Measurements from ENCODE around the gene SPINK14. TPM values are rescaled to one million over a fixed set of nuclear protein-coding genes. Genes with fewer than 3 reads are reported as not detected.

Gene SPINK14
- total RNA-seq, 1 experiment from 2014 or later, result not detected

DNA sequence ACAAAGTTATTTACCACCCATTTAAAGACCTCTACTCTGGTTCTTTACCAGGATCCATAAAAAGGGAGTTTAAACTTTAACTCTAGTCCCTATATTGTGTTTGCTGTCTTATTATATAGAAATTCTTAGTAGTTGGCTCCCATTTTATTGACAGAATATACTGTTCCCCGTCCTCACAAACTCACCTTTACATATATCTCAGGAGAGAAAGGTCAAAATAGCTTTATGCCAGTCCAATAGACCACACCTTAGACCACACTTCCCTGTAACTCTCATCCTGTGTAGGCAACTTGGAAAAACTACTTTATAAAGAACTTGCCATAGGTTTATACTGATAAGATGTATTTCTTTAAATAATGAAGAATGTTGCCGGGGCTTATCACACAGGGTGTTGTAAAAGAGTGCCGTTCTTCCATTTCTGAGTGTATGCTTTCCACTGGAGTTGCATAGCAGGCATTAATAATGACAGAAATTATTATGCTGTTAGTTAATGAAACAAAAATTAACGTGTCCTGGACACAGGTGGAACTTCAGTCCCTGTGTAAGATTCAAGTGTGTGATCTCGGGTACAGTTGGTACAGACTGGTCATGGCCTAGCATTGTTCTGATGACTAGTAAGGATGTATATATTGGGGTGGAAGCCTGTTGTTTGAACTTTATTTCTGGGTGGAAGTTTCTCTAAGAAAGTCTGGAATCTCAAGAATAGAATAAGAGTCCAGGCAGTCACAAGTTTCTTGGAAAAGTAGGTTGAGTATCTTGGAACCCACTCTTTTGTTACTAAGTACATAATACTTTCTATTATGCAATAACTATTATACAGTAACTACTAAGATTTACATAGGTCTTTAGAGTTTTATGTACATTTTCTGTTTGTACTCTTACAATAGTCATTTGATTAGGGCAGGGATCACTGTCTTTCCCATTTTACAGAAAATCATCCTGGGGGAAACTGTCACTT is 33.0 kb upstream of the SPINK14 start:
- POLR2A ChIA-PET (ENCODE audit: low non-redundant PET), result no interaction called here
- no peaks in the 10 kb centered on the region for H3K4me1 ChIP-seq (ENCODE audit: insufficient read depth, low read length, poor library complexity, severe bottlenecking)
- BruUV-seq (replicated peaks), result no TSS peak
- CTCF ChIA-PET, result no interaction called here
- no peak for DNase-seq (ENCODE audit: low spot score)
- H3K4me3 ChIP-seq (ENCODE audit: low read depth, low read length, poor library complexity, severe bottlenecking), result no peak overlapping the region
- no peaks in the 10 kb centered on the region for H3K36me3 ChIP-seq (ENCODE audit: insufficient read depth, low read length, poor library complexity, severe bottlenecking)
- intact Hi-C loops (cut with micrococcal nuclease; ENCODE audit: unreplicated experiment), result no loop called here
- TF ChIP-seq EZH2 (IDR thresholded peaks at IDR 0.05; ENCODE audit: borderline replicate concordance, low read depth, low read length, poor library complexity, severe bottlenecking), result no peak
- TF ChIP-seq, protein P1, sequence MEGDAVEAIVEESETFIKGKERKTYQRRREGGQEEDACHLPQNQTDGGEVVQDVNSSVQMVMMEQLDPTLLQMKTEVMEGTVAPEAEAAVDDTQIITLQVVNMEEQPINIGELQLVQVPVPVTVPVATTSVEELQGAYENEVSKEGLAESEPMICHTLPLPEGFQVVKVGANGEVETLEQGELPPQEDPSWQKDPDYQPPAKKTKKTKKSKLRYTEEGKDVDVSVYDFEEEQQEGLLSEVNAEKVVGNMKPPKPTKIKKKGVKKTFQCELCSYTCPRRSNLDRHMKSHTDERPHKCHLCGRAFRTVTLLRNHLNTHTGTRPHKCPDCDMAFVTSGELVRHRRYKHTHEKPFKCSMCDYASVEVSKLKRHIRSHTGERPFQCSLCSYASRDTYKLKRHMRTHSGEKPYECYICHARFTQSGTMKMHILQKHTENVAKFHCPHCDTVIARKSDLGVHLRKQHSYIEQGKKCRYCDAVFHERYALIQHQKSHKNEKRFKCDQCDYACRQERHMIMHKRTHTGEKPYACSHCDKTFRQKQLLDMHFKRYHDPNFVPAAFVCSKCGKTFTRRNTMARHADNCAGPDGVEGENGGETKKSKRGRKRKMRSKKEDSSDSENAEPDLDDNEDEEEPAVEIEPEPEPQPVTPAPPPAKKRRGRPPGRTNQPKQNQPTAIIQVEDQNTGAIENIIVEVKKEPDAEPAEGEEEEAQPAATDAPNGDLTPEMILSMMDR (conservative IDR thresholded peaks at IDR 0.05; ENCODE audit: low read depth, low read length), result no peak
- peaks cover 77% of the 10 kb centered on the region for H3K27me3 ChIP-seq (replicated peaks; ENCODE audit: insufficient read depth, low read depth, low read length, poor library complexity)
- H3K27ac ChIP-seq (ENCODE audit: low read depth, low read length, poor library complexity, severe bottlenecking), result no peak overlapping the region
- no peaks in the 10 kb centered on the region for H3K9me3 ChIP-seq (ENCODE audit: low read depth, low read length, poor library complexity, severe bottlenecking)

DNA sequence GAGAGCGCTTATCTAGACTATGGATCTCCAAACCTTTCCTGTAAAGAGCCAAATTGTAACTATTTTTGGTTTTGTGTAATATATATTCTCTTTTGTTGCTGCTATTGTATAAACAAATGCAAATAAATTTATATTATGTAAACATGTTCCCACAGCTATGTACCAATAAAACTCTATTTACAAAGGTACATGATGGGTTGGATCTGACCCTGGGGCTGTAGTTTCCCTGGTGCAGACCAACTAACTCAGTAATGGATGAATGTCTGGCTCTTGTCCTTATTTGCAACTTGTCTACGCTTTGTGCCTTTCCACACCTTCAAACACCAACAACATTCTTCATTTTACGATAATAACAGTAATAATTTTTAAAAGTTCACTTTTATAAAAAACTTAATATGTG is 27.5 kb upstream of the SPINK14 start:
- intact Hi-C loops (cut with micrococcal nuclease; ENCODE audit: unreplicated experiment), result no loop called here
- no peak for DNase-seq (ENCODE audit: low spot score)
- Histone ChIP-seq H3K4me3 (ENCODE audit: low read depth, low read length, poor library complexity, severe bottlenecking) (no peak overlapping the region), H3K9me3 (ENCODE audit: low read depth, low read length, poor library complexity, severe bottlenecking) (no peaks in the 10 kb centered on the region), H3K27me3 (replicated peaks; ENCODE audit: insufficient read depth, low read depth, low read length, poor library complexity) (peaks cover 52% of the 10 kb centered on the region), H3K4me1 (ENCODE audit: insufficient read depth, low read length, poor library complexity, severe bottlenecking) (no peaks in the 10 kb centered on the region), H3K27ac (ENCODE audit: low read depth, low read length, poor library complexity, severe bottlenecking) (no peak overlapping the region), H3K36me3 (ENCODE audit: insufficient read depth, low read length, poor library complexity, severe bottlenecking) (no peaks in the 10 kb centered on the region)
- TF ChIP-seq, protein P1 (conservative IDR thresholded peaks at IDR 0.05; ENCODE audit: low read depth, low read length), result no peak
- TF ChIP-seq EZH2 (IDR thresholded peaks at IDR 0.05; ENCODE audit: borderline replicate concordance, low read depth, low read length, poor library complexity, severe bottlenecking), result no peak
- CTCF ChIA-PET, result no interaction called here
- no TSS peak for BruUV-seq (replicated peaks)
- POLR2A ChIA-PET (ENCODE audit: low non-redundant PET), result no interaction called here

DNA sequence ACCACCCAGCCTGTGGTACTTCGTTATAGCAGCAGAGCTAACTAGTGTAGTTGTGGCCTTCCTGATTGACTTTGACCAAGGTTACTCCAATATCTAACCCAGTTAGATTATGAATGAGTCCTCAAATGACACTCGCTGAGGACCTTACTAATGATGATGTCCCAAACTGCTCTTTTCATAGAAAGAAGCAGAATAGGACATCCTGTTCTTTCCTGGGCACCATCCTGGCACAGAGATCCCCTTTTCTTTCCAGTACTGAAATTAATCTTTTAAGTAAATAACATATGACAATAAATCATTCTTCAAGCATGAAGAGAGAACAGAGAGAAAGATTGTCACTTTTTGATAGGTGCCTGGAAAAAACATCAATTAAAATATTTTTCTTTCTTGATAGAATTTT is 26.7 kb upstream of the SPINK14 start:
- peaks cover 44% of the 10 kb centered on the region for H3K27me3 ChIP-seq (replicated peaks; ENCODE audit: insufficient read depth, low read depth, low read length, poor library complexity)
- POLR2A ChIA-PET (ENCODE audit: low non-redundant PET), result no interaction called here
- H3K27ac ChIP-seq (ENCODE audit: low read depth, low read length, poor library complexity, severe bottlenecking), result no peak overlapping the region
- TF ChIP-seq, protein P1 (conservative IDR thresholded peaks at IDR 0.05; ENCODE audit: low read depth, low read length), result no peak
- TF ChIP-seq EZH2 (IDR thresholded peaks at IDR 0.05; ENCODE audit: borderline replicate concordance, low read depth, low read length, poor library complexity, severe bottlenecking), result no peak
- no peak overlapping the region for H3K4me3 ChIP-seq (ENCODE audit: low read depth, low read length, poor library complexity, severe bottlenecking)
- CTCF ChIA-PET, result no interaction called here
- no peaks in the 10 kb centered on the region for H3K36me3 ChIP-seq (ENCODE audit: insufficient read depth, low read length, poor library complexity, severe bottlenecking)
- no peaks in the 10 kb centered on the region for H3K4me1 ChIP-seq (ENCODE audit: insufficient read depth, low read length, poor library complexity, severe bottlenecking)
- no peaks in the 10 kb centered on the region for H3K9me3 ChIP-seq (ENCODE audit: low read depth, low read length, poor library complexity, severe bottlenecking)
- BruUV-seq (replicated peaks), result no TSS peak
- no peak for DNase-seq (ENCODE audit: low spot score)
- intact Hi-C loops (cut with micrococcal nuclease; ENCODE audit: unreplicated experiment), result no loop called here

All from A673 (cell line).